Erythroblast (primary cell): ENCODE data around the gene KCNIP4.

Source experiments
- GATA1 ChIP-seq: IDR thresholded peaks from 2 replicates; pipeline ENCODE4 v1.6.1; 2011; ENCODE audit warnings: low read depth, mild to moderate bottlenecking, control low read depth, low read length, moderate library complexity
- POLR2A ChIP-seq: IDR thresholded peaks from 2 replicates; pipeline ENCODE4 v1.6.1; 2011; ENCODE audit warnings: mild to moderate bottlenecking, low read length

GRCh38 chr4:21117541-21118180 is 830.9 kb downstream of the KCNIP4 start:
- TF ChIP-seq POLR2A (no peak), GATA1 (no peak)
